HG02759 (cell line): ENCODE measurements around the gene WLS.
"Not testable (repeated sequence)": the region's sequence is repeated elsewhere in the genome, so short reads cannot be mapped to it uniquely, and the experiment has no call there.

Experiments used
- ATAC-seq: cut with Tn5 transposase; IDR thresholded peaks from one replicate; pipeline ENCODE4 v1.9.1; 2021; ENCODE audit warnings: mild to moderate bottlenecking, moderate library complexity; ENCODE audit not compliant: unreplicated experiment

Gene WLS

GRCh38 chr1:68232289-68233148, at the start of gene WLS:
Gene WLS, minus strand, starts transcription at chr1:68232523. Its CDS starts 224 bp downstream, at chr1:68232299.
- ATAC-seq = no peak

- no peak for ATAC-seq
Observed at GRCh38 chr1:68280286-68280685, 48.0 kb upstream of the WLS start.

GRCh38 chr1:68279846-68280245, 47.5 kb upstream of the WLS start:
- ATAC-seq = no peak

DNA sequence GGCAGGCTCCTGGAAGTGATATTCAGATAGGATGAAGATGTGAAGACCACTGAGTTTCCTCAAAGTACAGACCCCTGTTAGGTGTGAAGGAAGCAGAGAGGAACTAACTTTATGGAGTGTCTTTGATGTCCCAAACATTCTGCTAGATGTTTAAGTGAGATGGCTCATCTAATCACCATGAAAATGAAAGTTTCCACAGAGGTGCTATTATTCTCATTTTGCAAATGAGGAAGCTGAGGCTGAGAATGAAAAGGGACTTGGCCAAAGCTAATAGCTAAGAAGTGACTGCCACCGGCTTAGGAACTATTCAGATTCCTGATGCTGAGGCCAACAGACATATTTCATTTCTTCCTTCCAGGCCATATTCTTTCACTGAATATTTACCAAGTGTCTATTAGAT, 45.9 kb upstream of the WLS start:
- ATAC-seq = no peak

DNA sequence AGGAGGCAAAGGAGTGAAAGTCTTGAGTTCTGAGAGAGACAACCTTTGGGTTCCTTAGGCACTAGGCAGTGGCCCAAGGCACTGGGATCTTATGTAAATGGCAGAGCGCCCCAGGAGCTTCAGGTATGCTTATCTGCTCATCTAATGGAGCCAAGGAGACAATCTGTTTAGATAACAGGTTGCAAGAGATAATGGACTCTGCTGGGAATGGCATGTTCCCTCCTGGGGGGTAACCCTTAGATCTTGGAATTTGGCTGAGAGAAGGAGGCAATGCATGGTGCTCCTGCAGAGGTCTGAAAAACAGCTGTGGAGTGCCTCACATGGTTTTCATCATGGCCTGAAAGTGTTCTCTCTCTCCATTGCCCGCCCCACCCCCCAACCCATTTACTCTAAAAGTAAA, 44.1 kb upstream of the WLS start:
- no peak for ATAC-seq

DNA sequence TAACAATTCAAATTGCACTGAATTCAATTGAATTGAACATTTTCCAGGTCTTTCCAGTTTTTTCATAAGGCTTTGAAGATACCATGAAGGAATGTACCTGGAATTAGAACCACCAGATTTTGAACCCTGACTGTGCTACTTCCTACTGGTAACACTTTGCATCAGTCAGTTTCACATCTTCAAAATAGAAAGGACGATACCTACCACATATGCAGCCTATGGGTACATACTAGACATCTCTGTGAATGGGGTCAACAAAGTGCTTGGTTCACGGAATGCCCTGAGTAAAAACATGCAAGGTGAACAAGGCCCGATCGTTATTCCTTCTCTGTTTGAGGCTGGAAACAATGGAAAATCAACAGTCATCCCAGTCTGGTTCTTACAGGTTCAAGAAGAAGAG, 41.2 kb upstream of the WLS start:
- no peak for ATAC-seq

DNA sequence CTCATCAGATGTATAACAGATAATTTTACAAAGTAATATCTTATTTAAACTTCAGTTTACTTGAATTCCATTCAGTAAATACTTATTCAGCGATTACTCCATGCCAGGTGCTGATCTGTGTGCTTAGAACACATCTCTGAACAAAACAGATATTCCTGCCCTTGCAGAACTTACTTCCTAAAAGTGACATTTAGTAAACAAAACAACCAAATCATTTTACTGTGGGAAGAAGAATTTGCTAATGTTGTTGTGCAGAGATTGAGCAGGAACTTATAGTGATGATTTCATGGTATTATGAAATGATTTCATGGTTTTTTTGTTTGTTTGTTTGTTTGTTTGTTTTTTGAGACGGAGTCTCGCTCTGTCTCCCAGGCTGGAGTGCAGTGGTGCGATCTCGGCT, 39.3 kb upstream of the WLS start:
- ATAC-seq = no peak

GRCh38 chr1:68270951-68271350, 38.6 kb upstream of the WLS start:
- no peak for ATAC-seq

- no peak for ATAC-seq
Observed at GRCh38 chr1:68269637-68270430, 37.5 kb upstream of the WLS start.

DNA sequence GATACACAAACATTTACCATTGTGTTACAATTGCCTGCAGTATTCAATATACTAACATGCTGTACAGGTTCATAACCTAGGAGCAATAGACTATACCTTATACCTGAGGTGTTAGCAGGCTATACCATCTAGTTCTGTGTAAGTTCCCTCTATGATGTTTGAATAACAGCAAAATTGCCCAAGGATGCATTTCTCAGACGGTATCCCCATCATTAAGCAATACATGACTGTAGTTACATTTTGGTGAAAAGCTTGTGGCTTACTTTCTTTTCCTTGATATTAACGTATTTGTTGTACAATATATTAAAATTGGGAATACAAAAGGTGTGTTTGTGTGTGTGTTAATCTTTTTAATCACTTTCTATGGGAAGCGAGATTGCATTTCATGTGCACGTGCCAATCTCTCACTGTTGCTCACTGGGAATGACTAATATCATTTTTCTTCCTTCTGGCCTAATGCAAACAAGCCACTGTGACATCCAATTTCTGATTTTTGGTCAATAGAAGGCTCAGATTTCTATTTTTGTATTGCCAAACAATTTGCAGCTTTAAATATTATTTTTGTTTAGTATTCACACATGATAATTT, 36.7 kb upstream of the WLS start:
- no peak for ATAC-seq

DNA sequence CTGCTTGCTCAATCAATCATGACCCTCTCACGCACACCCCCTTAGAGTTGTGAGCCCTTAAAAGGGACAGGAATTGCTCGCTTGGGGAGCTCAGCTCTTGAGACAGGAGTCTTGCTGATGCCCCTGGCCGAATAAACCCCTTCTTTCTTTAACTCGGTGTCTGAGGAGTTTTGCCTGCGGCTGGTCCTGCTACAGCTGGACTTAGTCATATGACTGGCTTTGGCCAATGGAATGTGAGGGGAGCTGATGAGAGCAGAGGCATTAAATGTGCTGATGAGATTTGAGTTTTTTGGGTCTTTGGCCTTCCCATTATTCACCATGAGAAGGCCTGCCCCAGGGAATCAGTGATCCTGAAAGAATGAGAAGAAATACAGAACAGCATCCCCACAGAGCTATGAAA, 24.5 kb upstream of the WLS start:
- not testable (repeated sequence) for ATAC-seq

DNA sequence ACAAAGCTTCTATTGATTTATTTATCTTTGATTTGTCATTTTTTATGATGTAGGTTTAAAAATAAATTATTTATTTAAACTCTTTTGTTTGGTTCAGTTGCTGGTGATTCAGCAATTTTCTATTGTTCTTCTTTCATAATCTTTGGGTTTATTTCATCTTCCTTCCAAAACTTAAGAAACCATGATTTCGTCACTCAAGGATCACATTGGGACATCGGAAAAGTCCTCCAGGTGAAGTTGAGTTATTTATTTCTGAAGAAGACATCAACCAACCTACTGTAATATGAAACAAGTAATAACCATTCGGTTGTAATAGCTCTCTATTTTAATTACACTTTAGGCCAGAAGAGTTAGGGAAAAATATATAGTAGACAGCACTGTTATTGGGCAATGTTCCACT, 23.0 kb upstream of the WLS start:
- no peak for ATAC-seq

- ATAC-seq = no peak
Observed at GRCh38 chr1:68254667-68255226, 22.4 kb upstream of the WLS start.

- no peak for ATAC-seq
Observed at GRCh38 chr1:68237040-68237439, 4.7 kb upstream of the WLS start.

GRCh38 chr1:68234094-68234493, 1.8 kb upstream of the WLS start:
- ATAC-seq = no peak

DNA sequence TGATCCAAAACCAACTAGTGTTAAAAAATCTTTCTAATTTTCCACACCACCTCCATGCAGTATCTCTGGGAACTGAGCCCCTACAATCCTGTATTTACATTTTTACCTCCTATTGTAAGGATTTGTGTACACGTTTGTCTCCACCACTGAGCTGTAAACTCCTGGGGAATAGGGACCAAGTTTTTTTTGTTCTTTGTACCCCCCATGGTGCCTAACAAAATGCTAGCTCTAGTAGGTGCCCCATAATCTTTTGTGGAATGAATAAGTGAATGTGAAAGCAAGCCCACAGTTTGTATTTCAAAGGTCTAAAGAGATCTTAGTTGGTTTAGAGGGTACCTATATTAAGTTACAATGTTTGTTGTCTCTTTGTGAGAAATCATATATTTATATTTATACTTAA, 879 bp upstream of the WLS start:
- no peak for ATAC-seq

DNA sequence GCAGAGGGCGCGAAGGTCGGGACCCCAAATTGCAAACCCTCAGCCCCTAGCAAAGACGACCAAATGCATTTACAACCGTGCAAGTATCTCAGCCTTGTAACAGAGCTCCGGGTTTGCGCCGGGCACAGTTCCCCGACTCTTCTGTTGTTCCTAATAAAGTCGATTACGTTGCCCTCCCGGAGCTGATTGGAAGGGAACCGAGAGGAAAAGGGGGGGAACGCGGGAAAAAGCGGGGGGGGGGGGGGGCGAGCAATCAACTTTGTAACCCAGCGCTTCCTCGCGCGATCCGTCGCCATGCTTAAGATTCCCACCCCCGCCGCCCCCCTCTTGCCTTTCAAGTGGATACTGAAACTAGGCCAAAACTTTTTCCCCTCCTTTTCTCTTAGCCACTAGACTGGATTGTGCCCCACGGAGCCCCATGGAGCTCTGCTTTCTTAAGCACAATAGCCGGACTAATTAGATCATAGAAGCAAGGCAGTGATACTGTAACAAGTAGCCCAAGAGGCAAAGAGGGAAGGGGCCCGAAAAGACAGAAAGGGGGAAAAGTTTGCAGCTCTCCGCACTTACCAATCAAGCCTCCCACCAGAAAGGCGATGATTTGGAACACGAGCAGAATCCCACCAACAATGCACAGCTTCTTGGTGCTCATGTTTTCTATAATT, 565 bp downstream of the WLS start:
- no peak for ATAC-seq

GRCh38 chr1:68230901-68231626, 1.3 kb downstream of the WLS start:
- no peak for ATAC-seq

DNA sequence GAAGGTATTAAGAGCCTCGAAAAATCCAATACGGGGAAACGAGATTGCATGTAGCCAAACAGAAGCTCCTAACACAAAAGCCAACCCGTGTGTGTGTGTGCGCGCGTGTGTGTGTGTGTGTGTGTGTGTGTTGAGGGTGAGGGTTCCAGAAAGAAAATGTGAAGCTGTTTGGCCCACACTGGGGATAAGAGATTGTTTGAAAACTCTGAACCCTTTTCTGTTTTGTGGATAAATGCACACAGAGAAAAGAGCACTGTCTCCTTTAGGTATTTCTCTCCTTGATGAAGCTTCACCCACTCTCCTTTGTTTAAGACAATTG, 1.9 kb downstream of the WLS start:
- no peak for ATAC-seq

DNA sequence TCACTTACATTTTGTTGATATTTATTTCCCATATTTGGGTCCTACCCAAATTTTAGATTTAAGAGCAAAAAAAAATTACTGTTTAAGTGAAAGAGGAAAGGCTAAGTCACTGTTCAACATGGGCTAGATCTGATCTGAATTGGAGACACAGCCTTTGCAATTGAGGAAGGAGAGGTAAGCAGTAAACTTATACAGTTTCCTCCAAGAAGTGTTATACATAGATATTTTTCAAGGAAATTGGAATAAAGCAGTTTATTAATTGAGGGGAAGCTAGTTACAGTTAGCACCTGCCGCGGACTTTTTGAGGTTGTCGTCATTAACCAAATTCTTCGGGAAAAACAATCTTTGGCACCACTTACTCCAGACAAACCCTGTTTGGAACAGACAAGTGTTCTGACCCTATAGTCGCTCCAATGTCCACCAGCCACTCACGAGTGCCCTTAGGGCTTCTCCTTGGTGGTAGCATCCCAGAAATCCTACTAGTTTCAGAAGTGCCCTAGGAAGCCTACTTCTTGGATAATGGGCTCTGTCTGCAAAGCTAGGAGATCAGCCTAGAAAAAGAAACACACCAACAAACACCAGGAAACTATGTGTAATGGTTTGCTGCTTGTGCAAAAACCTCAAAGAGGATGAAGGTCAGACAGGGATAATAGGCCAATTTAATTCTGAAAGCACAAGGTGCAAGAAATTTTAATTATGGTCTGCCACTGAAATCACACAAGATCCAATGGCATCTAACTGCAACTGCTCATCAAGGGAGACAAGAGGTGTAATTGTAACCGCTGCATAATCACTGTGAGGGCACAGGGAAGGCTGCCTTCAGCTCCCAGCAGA, 2.5 kb downstream of the WLS start:
- ATAC-seq = no peak
